Aorta (tissue), 5 donors: Measurements from ENCODE around the gene SESN3. TPM values are rescaled to one million over a fixed set of nuclear protein-coding genes. Genes with fewer than 3 reads are reported as not detected.
"Not testable (repeated sequence)": the region's sequence is repeated elsewhere in the genome, so short reads cannot be mapped to it uniquely, and the experiment has no call there.

Experiments
- ATAC-seq: fragments of 200-7000 bp; cut with Tn5 transposase; one replicate; pipeline ENCODE4 v1.9.1; 2022; ENCODE audit warnings: moderate library complexity; ENCODE audit not compliant: low FRiP score
- DNase-seq, 2 donors: peaks; one replicate each; pipeline ENCODE4 v3.0.0-alpha.2; 2020
- H3K27ac ChIP-seq, 2 donors: one replicate each; pipeline ENCODE4 v1.5.1; 2013; ENCODE audit warnings: low read length in 2 of 2, mild to moderate bottlenecking in 2 of 2, moderate library complexity in 2 of 2, control low read depth in 1 of 2, inconsistent platforms in 1 of 2, low read depth in 1 of 2
- H3K27me3 ChIP-seq, 2 donors: one replicate each; pipeline ENCODE4 v1.6.1; 2013; ENCODE audit warnings: control low read depth in 1 of 2, low read length in 1 of 2, mild to moderate bottlenecking in 1 of 2, moderate library complexity in 1 of 2; ENCODE audit not compliant: insufficient read depth in 2 of 2, control insufficient read depth in 1 of 2
- H3K36me3 ChIP-seq, 2 donors: one replicate each; pipeline ENCODE4 v1.6.1; 2013; ENCODE audit warnings: control low read depth in 1 of 2, low read length in 1 of 2, mild to moderate bottlenecking in 1 of 2; ENCODE audit not compliant: insufficient read depth in 2 of 2, control insufficient read depth in 1 of 2
- H3K4me1 ChIP-seq, 2 donors: one replicate each; pipeline ENCODE4 v1.6.1; 2013; ENCODE audit warnings: low read length in 2 of 2, control low read depth in 1 of 2, mild to moderate bottlenecking in 1 of 2, moderate library complexity in 1 of 2; ENCODE audit not compliant: insufficient read depth in 2 of 2, control insufficient read depth in 1 of 2
- H3K4me3 ChIP-seq, 2 donors: one replicate each; pipeline ENCODE4 v1.5.1; 2013; ENCODE audit warnings: low read length in 2 of 2, control low read depth in 1 of 2, mild to moderate bottlenecking in 1 of 2
- H3K9me3 ChIP-seq: one replicate; pipeline ENCODE4 v1.6.1; 2013; ENCODE audit warnings: mild to moderate bottlenecking, low read length; ENCODE audit not compliant: control insufficient read depth
- WGBS, 2 donors: extraction: QIAGEN DNeasy Blood & Tissue Kit; methylation state at CpG; one replicate each; pipeline ENCODE4 v1.1.7; 2013; 5-methylcytosine and 5-hydroxymethylcytosine counted together
- intact Hi-C, 2 donors: fragments of 100-400 bp; cut with DNase I; formaldehyde crosslinking; loops; one replicate each; pipeline versions ENCODE4 v1.14.2 to v1.15.0; 2022
- polyA plus RNA-seq, 2 donors: library from polyadenylated mRNA; stranded (reverse); fragments of 200-250 nt; gene quantifications; one replicate each; pipeline ENCODE4 v1.2.3, GENCODE V29; 2013
- total RNA-seq, 2 donors: library from RNA; stranded (reverse); fragmentation: NEBNext Ultra II Directional; extraction: Animal tissue kit (Norgen Biotek cat#: 25700); gene quantifications; one replicate each; pipeline ENCODE4 v1.2.1, GENCODE V29; 2021
- donor health status: healthy with polysubstance abuse.
- donor health status: Bipolar disorder and iron deficiency.
- donor health status: DM: no; HTN: no; CAD: no.
- donor health status: DM: no; HTN: no; CAD: no.
- donor health status: DM: yes; HTN: yes; CAD: no.

SESN3 gene
- total and polyA plus RNA-seq, 4 donors: 10.0 to 64.5 (median 22.8) TPM

DNA sequence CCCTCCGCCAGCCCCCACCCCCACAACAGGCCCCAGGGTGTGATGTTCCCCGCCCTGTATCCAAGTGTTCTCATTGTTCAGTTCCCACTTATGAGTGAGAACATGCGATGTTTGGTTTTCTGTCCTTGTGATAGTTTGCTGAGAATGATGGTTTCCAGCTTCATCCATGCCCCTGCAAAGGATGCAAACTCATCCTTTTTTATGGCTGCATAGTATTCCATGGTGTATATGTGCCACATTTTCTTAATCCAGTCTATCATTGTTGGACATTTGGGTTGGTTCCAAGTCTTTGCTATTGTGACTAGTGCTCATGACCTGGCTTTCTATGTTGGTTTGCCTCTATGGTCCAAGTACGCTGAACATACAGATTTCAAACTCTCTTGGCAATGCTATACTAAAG, 94.3 kb downstream of the SESN3 start:
- H3K36me3 ChIP-seq, H3K9me3 ChIP-seq, DNase-seq, intact Hi-C loops, H3K4me3 ChIP-seq, H3K4me1 ChIP-seq, ATAC-seq, H3K27ac ChIP-seq, H3K27me3 ChIP-seq: not testable (repeated sequence)
- WGBS, 2 donors: 97 to 98% methylated on average over 4 of the region's 4 CpGs

- DNase-seq: no peak
- Histone ChIP-seq H3K27me3 (no peaks in the 10 kb centered on the region), H3K27ac (no peak overlapping the region), H3K36me3 (peaks cover 0 to 5% of the 10 kb centered on the region in 2 donors), H3K9me3 (no peaks in the 10 kb centered on the region), H3K4me1 (no peaks in the 10 kb centered on the region), H3K4me3 (no peak overlapping the region)
- WGBS, 2 donors: 97 to 98% methylated on average over 2 of the region's 2 CpGs
- intact Hi-C loops: no loop called here
- no peak for ATAC-seq
These were observed 95.1 kb downstream of the SESN3 start for GRCh38 chr11:95135880-95136279.

DNA sequence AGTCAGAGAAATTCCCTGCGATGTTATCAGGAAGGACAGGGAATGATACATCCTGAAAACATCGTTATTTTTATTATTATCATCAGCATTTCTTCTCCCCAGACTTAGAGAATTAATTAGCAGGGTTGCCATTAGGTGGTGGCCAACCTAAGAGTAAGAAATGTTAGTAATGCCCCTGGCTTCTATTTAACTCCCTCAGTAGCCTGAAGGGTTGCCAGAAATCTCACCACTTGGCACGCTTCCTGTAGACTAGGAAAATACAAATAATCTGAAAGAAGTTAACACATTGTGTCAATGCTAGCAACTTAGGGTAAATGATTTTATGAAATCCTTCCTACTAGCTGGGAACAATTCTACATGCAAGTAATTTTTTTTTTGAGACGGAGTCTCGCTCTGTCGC, 95.8 kb downstream of the SESN3 start:
- no peak overlapping the region for H3K4me3 ChIP-seq
- H3K4me1 ChIP-seq: no peaks in the 10 kb centered on the region
- H3K36me3 ChIP-seq: peaks cover 0 to 6% of the 10 kb centered on the region in 2 donors
- H3K9me3 ChIP-seq: no peaks in the 10 kb centered on the region
- no peaks in the 10 kb centered on the region for H3K27me3 ChIP-seq
- WGBS, 2 donors: 73 to 90% methylated on average over 3 to 6 of the region's 6 CpGs
- ATAC-seq: no peak
- no peak for DNase-seq
- no peak overlapping the region for H3K27ac ChIP-seq
- intact Hi-C loops: no loop called here

- no peak for DNase-seq
- H3K4me1 ChIP-seq: no peaks in the 10 kb centered on the region
- no peaks in the 10 kb centered on the region for H3K27me3 ChIP-seq
- no peaks in the 10 kb centered on the region for H3K9me3 ChIP-seq
- H3K36me3 ChIP-seq: peaks cover 0 to 6% of the 10 kb centered on the region in 2 donors
- 70 to 73% methylated on average over 5 of the region's 5 CpGs for WGBS, 2 donors
- H3K4me3 ChIP-seq: no peak overlapping the region
- H3K27ac ChIP-seq: no peak overlapping the region
- ATAC-seq: no peak
- intact Hi-C loops: no loop called here
These were observed 96.5 kb downstream of the SESN3 start for GRCh38 chr11:95134491-95134890.

GRCh38 chr11:95132956-95133355, 98.0 kb downstream of the SESN3 start:
- Histone ChIP-seq H3K4me1 (no peaks in the 10 kb centered on the region), H3K27ac (no peak overlapping the region), H3K27me3 (no peaks in the 10 kb centered on the region), H3K36me3 (peaks cover 2 to 8% of the 10 kb centered on the region in 2 donors), H3K4me3 (no peak overlapping the region), H3K9me3 (no peaks in the 10 kb centered on the region)
- WGBS, 2 donors: 51 to 52% methylated on average over 2 of the region's 2 CpGs
- no peak for DNase-seq
- intact Hi-C loops: no loop called here
- ATAC-seq: no peak

- intact Hi-C loops: no loop called here
- WGBS, 2 donors: 87 to 88% methylated on average over 3 of the region's 3 CpGs
These were observed 102.4 kb downstream of the SESN3 start for GRCh38 chr11:95128602-95129001.

DNA sequence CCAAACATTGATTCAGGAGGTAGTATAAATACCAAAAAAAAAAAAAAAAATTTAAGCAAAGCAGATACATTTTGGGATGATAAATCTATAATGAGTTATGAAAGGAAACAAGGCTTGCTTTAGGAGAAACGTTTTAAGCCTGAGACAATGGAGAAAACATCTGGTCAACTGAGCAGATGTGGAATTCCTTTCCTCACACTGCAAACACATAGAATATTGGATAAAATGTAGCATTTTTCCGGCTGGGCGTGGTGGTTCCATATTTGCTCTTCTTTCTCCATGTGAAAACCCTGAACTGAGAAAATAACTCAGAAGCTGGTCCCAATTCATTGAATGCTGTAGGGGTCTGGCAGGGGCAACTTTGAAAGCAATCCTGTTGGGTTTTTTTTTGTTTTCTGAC, 107.4 kb downstream of the SESN3 start:
- DNase-seq (no peak), ATAC-seq (no peak)
- H3K27me3 ChIP-seq: no peaks in the 10 kb centered on the region
- no peak overlapping the region for H3K27ac ChIP-seq
- peaks cover 0 to 2% of the 10 kb centered on the region in 2 donors for H3K36me3 ChIP-seq
- no peak overlapping the region for H3K4me3 ChIP-seq
- WGBS, 2 donors: 87 to 89% methylated on average over 3 of the region's 3 CpGs
- no peaks in the 10 kb centered on the region for H3K4me1 ChIP-seq
- intact Hi-C loops: no loop called here
- H3K9me3 ChIP-seq: no peaks in the 10 kb centered on the region

More at GRCh38 chr11:95128602-95129001, 102.4 kb downstream of the SESN3 start:
- H3K4me3 ChIP-seq: no peak overlapping the region
- H3K36me3 ChIP-seq: peaks cover 2 to 7% of the 10 kb centered on the region in 2 donors
- H3K4me1 ChIP-seq: no peaks in the 10 kb centered on the region
- no peaks in the 10 kb centered on the region for H3K27me3 ChIP-seq
- no peak overlapping the region for H3K27ac ChIP-seq
- H3K9me3 ChIP-seq: no peaks in the 10 kb centered on the region
- ATAC-seq: no peak
- DNase-seq: no peak

GRCh38 chr11:95121698-95122097, 109.3 kb downstream of the SESN3 start:
- Histone ChIP-seq H3K27me3 (no peaks in the 10 kb centered on the region), H3K4me1 (no peaks in the 10 kb centered on the region), H3K4me3 (no peak overlapping the region), H3K36me3 (no peaks in the 10 kb centered on the region), H3K27ac (no peak overlapping the region), H3K9me3 (no peaks in the 10 kb centered on the region)
- WGBS, 2 donors: 97 to 100% methylated on average over 1 of the region's 1 CpG
- no peak for ATAC-seq
- intact Hi-C loops: no loop called here
- no peak for DNase-seq

DNA sequence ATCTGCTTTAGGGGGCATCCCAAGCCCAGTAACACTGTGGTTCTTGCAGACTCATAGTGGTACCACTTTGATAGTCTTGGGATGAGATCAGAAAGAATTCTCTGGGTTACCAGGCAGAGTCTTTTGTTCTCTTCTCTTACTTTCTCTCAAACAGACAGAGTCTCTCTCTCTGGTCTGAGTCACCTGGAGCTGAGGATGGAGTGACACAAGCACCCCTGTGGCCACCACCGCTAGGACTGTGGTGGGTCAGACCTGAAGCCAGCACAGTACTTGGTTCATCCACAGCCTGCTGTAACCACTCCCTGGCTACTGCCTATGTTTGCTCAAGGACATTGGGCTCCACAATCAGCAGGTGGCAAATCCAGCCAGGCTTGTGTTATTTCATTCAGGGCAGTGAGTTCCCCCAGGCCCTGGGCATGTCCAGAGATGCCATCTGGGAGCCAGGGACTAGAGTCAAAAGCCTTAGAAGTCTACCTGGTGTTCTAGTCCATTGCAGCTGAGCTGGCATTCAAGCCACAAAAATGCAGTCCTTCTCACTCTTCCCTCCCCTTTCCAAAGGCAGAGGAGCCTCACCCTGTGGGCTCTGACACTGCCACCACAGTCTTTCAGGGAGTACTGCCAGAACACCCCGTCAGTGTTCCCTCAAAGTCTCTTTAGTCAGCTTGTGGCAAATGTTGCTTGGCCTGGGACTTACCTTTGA, 111.5 kb downstream of the SESN3 start:
- WGBS, 2 donors: 94 to 98% methylated on average over 2 of the region's 2 CpGs
- intact Hi-C loops: no loop called here
- DNase-seq (no peak), ATAC-seq (no peak)
- no peaks in the 10 kb centered on the region for H3K9me3 ChIP-seq
- H3K27ac ChIP-seq: no peak overlapping the region
- H3K36me3 ChIP-seq: no peaks in the 10 kb centered on the region
- no peak overlapping the region for H3K4me3 ChIP-seq
- no peaks in the 10 kb centered on the region for H3K27me3 ChIP-seq
- H3K4me1 ChIP-seq: no peaks in the 10 kb centered on the region
